Breast epithelium (tissue), 3 donors: ENCODE measurements around the gene WWOX.

Source experiments
- CTCF ChIP-seq, 3 donors: fragments of 450-650 bp; IDR thresholded peaks; one replicate each; pipeline ENCODE4 v1.5.1; 2016 to 2017; ENCODE audit warnings: antibody characterized with exemption in 3 of 3, mild to moderate bottlenecking in 3 of 3, moderate library complexity in 3 of 3
- POLR2A ChIP-seq: fragments of 450-650 bp; IDR thresholded peaks from one replicate; pipeline ENCODE4 v1.6.1; 2016; ENCODE audit warnings: antibody characterized with exemption, mild to moderate bottlenecking, moderate library complexity

- TF ChIP-seq POLR2A (no peak), CTCF (IDR thresholded peaks at IDR 0.05) (no peak)
Measured at GRCh38 chr16:78773706-78774105, 674.3 kb downstream of the WWOX start.
